Mesothelial cell of epicardium (in vitro differentiated cells): Measurements from ENCODE around the gene SLC30A10. TPM values are rescaled to one million over a fixed set of nuclear protein-coding genes. Genes with fewer than 3 reads are reported as not detected.
"Not testable (repeated sequence)": the region's sequence is repeated elsewhere in the genome, so short reads cannot be mapped to it uniquely, and the experiment has no call there.

ENCODE experiments used
- DNase-seq, 2 experiments: peaks; one replicate each; pipeline ENCODE4 v3.0.0; 2021; ENCODE audit warnings: low spot score in 2 of 2; ENCODE audit not compliant: unreplicated experiment in 2 of 2
- H3K27ac Mint-ChIP-seq: 2 replicates; pipeline ENCODE4 v1.8.0; 2021; ENCODE audit warnings: mixed read lengths
- H3K27me3 Mint-ChIP-seq: 2 replicates; pipeline ENCODE4 v1.8.0; 2021; ENCODE audit warnings: low read depth, mixed read lengths
- H3K36me3 Mint-ChIP-seq: 2 replicates; pipeline ENCODE4 v1.8.0; 2021; ENCODE audit warnings: mixed read lengths
- H3K4me1 Mint-ChIP-seq: 2 replicates; pipeline ENCODE4 v1.8.0; 2021; ENCODE audit warnings: mixed read lengths
- H3K4me3 Mint-ChIP-seq: 2 replicates; pipeline ENCODE4 v1.8.0; 2021; ENCODE audit warnings: mild to moderate bottlenecking, moderate library complexity, mixed read lengths
- H3K9me3 Mint-ChIP-seq: 2 replicates; pipeline ENCODE4 v1.8.0; 2021; ENCODE audit warnings: mixed read lengths
- total RNA-seq: library from RNA; stranded (reverse); gene quantifications from 3 replicates; pipeline ENCODE4 v1.2.1, GENCODE V29; 2021
- TF ChIP-seq, protein P1 (sequence below): fragments of 200-600 bp; sonication (generic); IDR thresholded peaks from one replicate; pipeline ENCODE4 v1.5.0; 2021; ENCODE audit warnings: antibody characterized with exemption; ENCODE audit not compliant: unreplicated experiment

SLC30A10 gene
- total RNA-seq, 1 donor from 2014 or later = 1.1 TPM

DNA sequence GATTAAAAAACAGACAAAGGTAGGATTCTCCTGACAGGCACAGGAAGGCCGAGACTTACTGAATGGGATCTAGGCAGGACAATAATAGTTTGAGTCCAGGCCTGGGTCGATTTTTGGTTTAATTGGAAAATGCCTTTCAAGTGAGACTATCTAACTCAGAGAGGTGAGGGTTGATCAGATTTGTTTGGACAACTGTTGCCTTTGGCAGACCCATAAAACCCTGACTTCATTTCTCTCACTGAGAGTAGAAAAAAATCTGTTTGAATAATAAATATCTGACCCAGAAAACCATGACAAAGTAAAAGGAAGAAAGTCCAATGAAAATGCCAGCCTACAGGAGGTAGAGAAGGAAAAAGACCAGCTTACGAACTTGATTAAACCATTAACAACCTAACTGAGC is 12.3 kb upstream of the SLC30A10 start:
- no peak overlapping the region for H3K27ac Mint-ChIP-seq
- H3K4me3 Mint-ChIP-seq = no peak overlapping the region
- H3K9me3 Mint-ChIP-seq = peaks cover 19% of the 10 kb centered on the region
- peaks cover 9% of the 10 kb centered on the region for H3K4me1 Mint-ChIP-seq
- H3K36me3 Mint-ChIP-seq = peaks cover 4% of the 10 kb centered on the region
- H3K27me3 Mint-ChIP-seq = peaks cover 46% of the 10 kb centered on the region
- DNase-seq = no peak
- TF ChIP-seq, protein P1, sequence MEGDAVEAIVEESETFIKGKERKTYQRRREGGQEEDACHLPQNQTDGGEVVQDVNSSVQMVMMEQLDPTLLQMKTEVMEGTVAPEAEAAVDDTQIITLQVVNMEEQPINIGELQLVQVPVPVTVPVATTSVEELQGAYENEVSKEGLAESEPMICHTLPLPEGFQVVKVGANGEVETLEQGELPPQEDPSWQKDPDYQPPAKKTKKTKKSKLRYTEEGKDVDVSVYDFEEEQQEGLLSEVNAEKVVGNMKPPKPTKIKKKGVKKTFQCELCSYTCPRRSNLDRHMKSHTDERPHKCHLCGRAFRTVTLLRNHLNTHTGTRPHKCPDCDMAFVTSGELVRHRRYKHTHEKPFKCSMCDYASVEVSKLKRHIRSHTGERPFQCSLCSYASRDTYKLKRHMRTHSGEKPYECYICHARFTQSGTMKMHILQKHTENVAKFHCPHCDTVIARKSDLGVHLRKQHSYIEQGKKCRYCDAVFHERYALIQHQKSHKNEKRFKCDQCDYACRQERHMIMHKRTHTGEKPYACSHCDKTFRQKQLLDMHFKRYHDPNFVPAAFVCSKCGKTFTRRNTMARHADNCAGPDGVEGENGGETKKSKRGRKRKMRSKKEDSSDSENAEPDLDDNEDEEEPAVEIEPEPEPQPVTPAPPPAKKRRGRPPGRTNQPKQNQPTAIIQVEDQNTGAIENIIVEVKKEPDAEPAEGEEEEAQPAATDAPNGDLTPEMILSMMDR = no peak

DNA sequence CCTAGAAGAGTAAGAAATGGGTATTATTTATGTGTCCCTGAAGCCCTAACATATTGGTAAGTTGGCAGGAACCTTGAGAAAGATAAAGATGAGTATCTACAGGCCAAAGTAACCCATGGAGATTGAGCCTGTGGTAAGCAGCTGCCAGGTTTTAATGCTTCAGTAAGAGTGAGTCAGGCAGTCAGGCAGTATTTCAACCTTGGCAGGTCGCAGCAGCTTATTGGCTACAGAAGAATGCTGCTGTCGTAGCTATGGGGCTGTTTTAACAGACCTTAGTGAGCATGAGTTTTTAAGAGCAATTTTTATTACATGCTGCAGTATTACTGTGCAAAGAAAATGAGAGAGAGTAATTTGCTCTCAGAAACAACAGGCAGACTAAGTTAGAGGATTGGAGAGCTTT is 10.3 kb upstream of the SLC30A10 start:
- DNase-seq = no peak
- no peak overlapping the region for H3K4me3 Mint-ChIP-seq
- TF ChIP-seq, protein P1 = no peak
- H3K27ac Mint-ChIP-seq = no peak overlapping the region
- peaks cover 4% of the 10 kb centered on the region for H3K36me3 Mint-ChIP-seq
- H3K4me1 Mint-ChIP-seq = peaks cover 9% of the 10 kb centered on the region
- H3K9me3 Mint-ChIP-seq = peaks cover 8% of the 10 kb centered on the region
- H3K27me3 Mint-ChIP-seq = peaks cover 46% of the 10 kb centered on the region

DNA sequence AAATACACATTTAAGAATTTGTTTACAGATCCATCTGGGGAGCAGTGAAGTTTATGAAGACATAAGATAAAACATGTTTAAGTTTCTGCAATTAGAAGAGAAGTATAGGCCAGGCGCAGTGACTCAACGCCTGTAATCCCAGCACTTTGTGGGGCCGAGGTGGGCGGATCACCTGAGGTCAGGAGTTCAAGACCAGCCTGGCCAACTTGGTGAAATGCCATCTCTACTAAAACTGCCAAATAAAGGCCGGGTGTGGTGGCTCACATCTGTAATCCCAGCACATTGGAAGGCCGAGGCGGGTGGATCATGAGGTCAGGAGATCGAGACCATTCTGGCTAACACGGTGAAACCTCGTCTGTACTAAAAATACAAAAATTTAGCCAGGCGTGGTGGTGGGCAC is 5.4 kb upstream of the SLC30A10 start:
- H3K9me3 Mint-ChIP-seq, H3K4me1 Mint-ChIP-seq, H3K4me3 Mint-ChIP-seq, DNase-seq, H3K27ac Mint-ChIP-seq, H3K36me3 Mint-ChIP-seq: not testable (repeated sequence)
- peaks cover 43% of the 10 kb centered on the region for H3K27me3 Mint-ChIP-seq

DNA sequence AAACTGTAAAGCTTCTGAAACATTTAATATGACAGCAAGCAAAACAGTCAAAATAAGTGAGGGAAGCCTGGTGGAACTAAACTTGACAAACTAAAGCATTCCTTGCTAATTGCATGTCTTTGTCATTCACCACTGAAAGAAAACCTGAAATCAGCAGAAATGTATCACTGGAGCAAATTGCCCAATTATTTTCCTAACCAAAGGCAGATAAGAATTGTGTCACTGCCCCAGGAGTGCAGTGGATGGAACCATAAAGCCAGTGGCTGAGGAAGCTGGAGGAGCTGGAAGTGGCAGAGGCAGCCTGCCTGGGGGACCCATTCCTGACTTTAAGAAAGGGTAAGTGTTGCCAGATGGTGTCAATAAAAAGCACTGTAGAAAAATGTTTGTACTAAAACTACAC is 2.7 kb upstream of the SLC30A10 start:
- Mint-ChIP-seq H3K27me3 (peaks cover 59% of the 10 kb centered on the region), H3K27ac (no peak overlapping the region), H3K36me3 (no peaks in the 10 kb centered on the region), H3K4me1 (peaks cover 11% of the 10 kb centered on the region), H3K9me3 (no peaks in the 10 kb centered on the region), H3K4me3 (no peak overlapping the region)
- no peak for DNase-seq
- TF ChIP-seq, protein P1 = no peak

DNA sequence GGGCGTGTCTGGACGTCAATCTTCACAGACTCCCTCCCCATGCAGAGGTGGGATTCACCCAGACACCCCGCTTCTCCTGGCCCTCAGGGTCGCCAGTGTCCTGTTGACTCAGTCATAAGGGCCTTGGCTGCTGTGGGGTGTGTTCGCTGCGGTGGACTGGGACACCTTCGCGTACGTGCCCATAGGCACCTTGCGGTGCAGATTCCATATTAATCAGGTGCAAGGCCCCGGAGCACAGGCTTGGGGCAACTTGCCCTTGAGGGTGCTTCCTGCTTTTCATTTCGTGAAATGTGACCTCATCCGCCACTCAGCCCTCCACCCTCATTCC is 398 bp upstream of the SLC30A10 start:
- no peak for DNase-seq
- no peaks in the 10 kb centered on the region for H3K9me3 Mint-ChIP-seq
- peak overlapping the region; percentile 82 for H3K4me3 Mint-ChIP-seq
- H3K27ac Mint-ChIP-seq = no peak overlapping the region
- H3K36me3 Mint-ChIP-seq = no peaks in the 10 kb centered on the region
- peaks cover 11% of the 10 kb centered on the region for H3K4me1 Mint-ChIP-seq
- TF ChIP-seq, protein P1 = no peak
- H3K27me3 Mint-ChIP-seq = peaks cover 52% of the 10 kb centered on the region

DNA sequence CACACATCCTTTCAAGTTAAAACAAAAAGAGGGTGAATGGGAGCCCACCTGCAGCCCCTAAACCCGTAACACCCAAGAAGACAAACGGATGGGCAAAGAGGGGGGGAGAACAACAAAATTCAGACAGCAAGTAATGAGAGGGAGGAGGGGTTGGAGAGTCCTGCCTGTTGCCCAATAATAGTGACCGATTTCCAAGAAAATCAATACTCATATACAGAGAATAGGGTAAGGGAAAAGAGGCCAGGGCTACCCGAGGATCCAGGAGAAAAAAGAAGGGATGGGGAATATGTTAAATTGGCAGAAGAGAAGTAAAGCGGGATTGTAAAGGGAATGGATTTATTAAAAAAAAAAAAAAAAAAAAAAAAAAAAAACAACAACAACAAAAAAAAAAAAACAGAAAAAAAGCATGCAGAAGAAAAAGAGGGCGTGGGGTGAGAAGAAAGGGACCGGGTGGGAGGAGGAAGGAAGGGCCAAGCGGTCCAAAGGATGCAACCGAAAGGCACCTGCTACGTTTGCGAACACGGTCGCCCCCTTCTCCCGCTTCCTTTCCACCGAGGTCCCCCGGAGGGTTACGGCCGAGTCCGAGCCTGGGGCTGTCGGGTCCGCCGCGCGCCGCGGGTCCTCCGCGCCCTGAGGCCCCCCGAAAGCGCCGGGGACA is 930 bp downstream of the SLC30A10 start:
- Mint-ChIP-seq H3K9me3 (no peaks in the 10 kb centered on the region), H3K27me3 (peaks cover 47% of the 10 kb centered on the region), H3K27ac (no peak overlapping the region), H3K36me3 (no peaks in the 10 kb centered on the region), H3K4me3 (peak overlapping the region; percentile 82), H3K4me1 (peaks cover 11% of the 10 kb centered on the region)
- TF ChIP-seq, protein P1 = no peak
- no peak for DNase-seq
